ENCODE results near the gene BORCS8. TPM values are rescaled to one million over a fixed set of nuclear protein-coding genes. Genes with fewer than 3 reads are reported as not detected.
"Not testable (repeated sequence)": the region's sequence is repeated elsewhere in the genome, so short reads cannot be mapped to it uniquely, and the experiment has no call there.

Gene BORCS8
- polyA plus RNA-seq, 2 of the 4 experiments (the other 2 are of a cell fraction), result 9.1 to 10.6 TPM

DNA sequence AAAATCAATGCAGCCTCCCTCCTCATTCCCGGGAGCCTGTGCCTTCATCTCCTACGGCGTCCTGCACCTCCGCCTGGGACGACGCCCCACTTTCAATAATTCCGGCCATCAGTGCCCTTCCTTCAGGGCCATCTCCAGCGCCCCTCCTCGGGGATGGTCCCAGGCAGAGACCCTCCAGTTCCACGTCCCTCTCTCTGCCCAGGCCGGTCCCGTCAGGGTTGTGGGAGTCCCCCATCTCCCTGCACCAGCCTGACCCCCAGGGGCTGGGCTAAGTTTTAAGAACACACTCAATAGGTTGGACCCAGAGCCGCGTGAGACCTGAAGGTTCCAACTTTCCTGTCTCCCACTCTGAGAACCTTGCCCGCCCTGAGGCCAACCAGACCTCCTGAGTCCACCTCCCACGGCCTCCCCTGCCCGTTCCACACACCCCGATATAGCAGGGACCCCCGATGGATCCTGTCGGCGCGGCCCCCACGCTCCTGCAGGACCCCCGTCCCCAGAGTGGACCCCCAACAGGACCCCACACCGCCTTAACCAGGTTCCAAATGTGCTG lies 54.3 kb downstream of the BORCS8 start:
- peak overlapping the region; percentile 67 for H3K4me3 ChIP-seq
- ATAC-seq, result 0 out of 6 replicates have a peak, but pooled peaks of 1 of the 2 experiments have one; percentile 5

DNA sequence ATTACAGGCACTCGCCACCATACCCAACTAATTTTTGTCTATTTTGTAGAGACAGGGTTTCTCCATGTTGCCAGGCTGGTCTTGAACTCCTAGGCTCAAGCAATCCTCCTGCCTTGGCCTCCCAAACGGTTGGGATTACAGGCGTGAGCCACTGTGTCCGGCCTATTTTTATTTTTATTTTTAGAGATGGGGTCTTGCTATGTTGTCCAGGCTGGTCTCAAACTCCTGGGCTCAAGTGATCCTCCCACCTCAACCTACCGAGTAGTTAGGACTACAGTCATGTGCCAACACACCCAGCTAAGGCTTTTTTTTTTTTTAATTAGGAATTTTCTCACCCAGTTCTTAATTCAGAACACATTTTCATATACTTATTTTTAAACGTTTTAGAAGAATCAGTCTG lies 56.2 kb downstream of the BORCS8 start:
- H3K9me3 ChIP-seq; FAIRE-seq; H3K27ac ChIP-seq; H3K4me2 ChIP-seq; POLR2A ChIA-PET; H3K4me3 ChIP-seq; ATAC-seq; DNase-seq (ENCODE audit: low read depth in 1 of 2, low spot score in 1 of 2); H3K4me1 ChIP-seq: not testable (repeated sequence)
- CTCF ChIA-PET, result interaction anchor here (1.2 kb wide), 1 partner anchor 12 kb away, joined by 3 read pairs; no protein-coding TSS in a partner anchor
- 81% methylated on average over 6 of the region's 6 CpGs for WGBS (ENCODE audit: missing lambda C conversion rate)

More for the DNA sequence above, 54.3 kb downstream of the BORCS8 start:
- ChIA-PET CTCF (no interaction called here), POLR2A (no interaction called here)
- WGBS (ENCODE audit: missing lambda C conversion rate), result 61% methylated on average over 15 of the region's 25 CpGs
- Histone ChIP-seq H3K27ac (peak overlapping the region; percentile 87 to 96), H3K9me3 (no peaks in the 10 kb centered on the region), H3K4me1 (0 out of 3 replicates have a peak, but pooled peaks cover 7% of the 10 kb centered on the region), H3K4me2 (peak overlapping the region; percentile 93)
- TF ChIP-seq ZFP36 (IDR thresholded peaks at IDR 0.05; ENCODE audit: borderline replicate concordance, partially characterized antibody) (no peak), HDAC2 (IDR thresholded peaks at IDR 0.05) (no peak)
- FAIRE-seq, result no peak
- no peak for DNase-seq (ENCODE audit: low read depth in 1 of 2, low spot score in 1 of 2)

DNA sequence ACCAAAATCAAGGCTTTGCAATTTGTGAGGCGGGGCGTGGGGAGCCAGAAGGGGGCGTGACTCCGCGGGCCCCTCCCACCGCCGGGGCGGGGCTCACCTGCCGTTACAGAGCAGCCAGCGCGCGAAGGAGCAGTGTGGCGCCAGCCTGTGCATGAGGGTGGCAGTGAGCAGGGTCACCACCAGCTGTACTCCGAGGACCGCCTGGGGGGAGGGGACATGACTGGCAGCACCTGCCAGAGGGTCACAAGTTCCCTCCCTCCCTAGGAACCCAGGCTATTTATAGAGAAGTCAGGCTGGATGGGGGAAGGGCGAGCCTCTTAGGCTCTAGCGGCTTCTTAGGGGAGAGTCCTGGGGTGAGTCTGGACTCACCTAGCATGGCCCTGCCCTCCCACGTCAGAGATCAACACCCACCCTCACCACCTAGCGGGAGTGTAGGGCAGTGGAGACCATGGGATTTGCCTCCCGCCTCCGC lies 57.2 kb downstream of the BORCS8 start:
- POLR2A ChIA-PET, result interaction anchor here (0.6 kb wide), 1 partner anchor 66 kb away, joined by 3 read pairs; no protein-coding TSS in a partner anchor
- Histone ChIP-seq H3K4me3 (no peak overlapping the region), H3K4me1 (0 out of 3 replicates have a peak, but pooled peaks cover 7% of the 10 kb centered on the region), H3K9me3 (peaks cover 7% of the 10 kb centered on the region; the same call in 2 of the 3 replicates), H3K4me2 (no peak overlapping the region), H3K27ac (no peak overlapping the region)
- ATAC-seq, result no peak
- FAIRE-seq, result no peak
- CTCF ChIA-PET, result no interaction called here
- TF ChIP-seq, protein P1, sequence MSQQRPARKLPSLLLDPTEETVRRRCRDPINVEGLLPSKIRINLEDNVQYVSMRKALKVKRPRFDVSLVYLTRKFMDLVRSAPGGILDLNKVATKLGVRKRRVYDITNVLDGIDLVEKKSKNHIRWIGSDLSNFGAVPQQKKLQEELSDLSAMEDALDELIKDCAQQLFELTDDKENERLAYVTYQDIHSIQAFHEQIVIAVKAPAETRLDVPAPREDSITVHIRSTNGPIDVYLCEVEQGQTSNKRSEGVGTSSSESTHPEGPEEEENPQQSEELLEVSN (IDR thresholded peaks at IDR 0.05; ENCODE audit: borderline replicate concordance, low read depth), result no peak
- TF ChIP-seq CBX8 (IDR thresholded peaks at IDR 0.05) (no peak), FOXS1 (CRISPR knock-in tag; IDR thresholded peaks at IDR 0.05) (no peak), CEBPB (IDR thresholded peaks at IDR 0.05) (no peak)
- WGBS (ENCODE audit: missing lambda C conversion rate), result 76% methylated on average over 10 of the region's 21 CpGs
- no peak for DNase-seq (ENCODE audit: low read depth in 1 of 2, low spot score in 1 of 2)

DNA sequence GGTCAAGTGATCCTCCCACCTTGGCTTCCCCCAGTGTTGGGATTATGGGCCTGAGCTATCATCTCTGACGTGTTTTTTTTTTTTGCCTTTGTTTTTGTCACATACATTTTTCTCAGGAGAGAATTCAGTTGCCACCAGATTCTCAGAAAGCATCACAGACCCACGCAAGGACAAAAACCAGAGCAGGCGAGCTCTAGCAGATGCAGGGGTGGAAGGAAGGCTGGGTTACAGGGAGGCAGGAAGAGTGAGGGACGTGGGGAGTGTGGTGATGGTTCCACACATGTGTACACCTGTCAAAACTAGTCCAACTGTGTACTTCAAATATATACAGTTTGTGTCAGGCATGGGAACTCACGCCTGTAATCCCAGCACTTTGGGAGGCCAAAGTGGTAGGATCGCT lies 58.0 kb downstream of the BORCS8 start:
- ChIA-PET POLR2A (no interaction called here), CTCF (interaction anchor here (0.7 to 1.5 kb wide), 3 partner anchors 12 to 244 kb away, joined by 3 read pairs; no protein-coding TSS in a partner anchor)
- Histone ChIP-seq H3K4me2 (no peak overlapping the region), H3K9me3 (peaks cover 7% of the 10 kb centered on the region; the same call in 2 of the 3 replicates), H3K27ac (no peak overlapping the region), H3K4me3 (no peak overlapping the region), H3K4me1 (0 out of 3 replicates have a peak, but pooled peaks cover 7% of the 10 kb centered on the region)
- WGBS (ENCODE audit: missing lambda C conversion rate), result 92% methylated on average over 6 of the region's 6 CpGs
- DNase-seq (ENCODE audit: low read depth in 1 of 2, low spot score in 1 of 2), result no peak
- TF ChIP-seq, protein P2, sequence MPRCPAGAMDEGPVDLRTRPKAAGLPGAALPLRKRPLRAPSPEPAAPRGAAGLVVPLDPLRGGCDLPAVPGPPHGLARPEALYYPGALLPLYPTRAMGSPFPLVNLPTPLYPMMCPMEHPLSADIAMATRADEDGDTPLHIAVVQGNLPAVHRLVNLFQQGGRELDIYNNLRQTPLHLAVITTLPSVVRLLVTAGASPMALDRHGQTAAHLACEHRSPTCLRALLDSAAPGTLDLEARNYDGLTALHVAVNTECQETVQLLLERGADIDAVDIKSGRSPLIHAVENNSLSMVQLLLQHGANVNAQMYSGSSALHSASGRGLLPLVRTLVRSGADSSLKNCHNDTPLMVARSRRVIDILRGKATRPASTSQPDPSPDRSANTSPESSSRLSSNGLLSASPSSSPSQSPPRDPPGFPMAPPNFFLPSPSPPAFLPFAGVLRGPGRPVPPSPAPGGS (IDR thresholded peaks at IDR 0.05), result no peak
- TF ChIP-seq HOXA7 (CRISPR knock-in tag; IDR thresholded peaks at IDR 0.05), result no peak
- TF ChIP-seq, protein P3, sequence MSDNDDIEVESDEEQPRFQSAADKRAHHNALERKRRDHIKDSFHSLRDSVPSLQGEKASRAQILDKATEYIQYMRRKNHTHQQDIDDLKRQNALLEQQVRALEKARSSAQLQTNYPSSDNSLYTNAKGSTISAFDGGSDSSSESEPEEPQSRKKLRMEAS (IDR thresholded peaks at IDR 0.05), result no peak
- TF ChIP-seq HOXB5 (CRISPR knock-in tag; IDR thresholded peaks at IDR 0.05), result no peak
- TF ChIP-seq FOSB (CRISPR knock-in tag; IDR thresholded peaks at IDR 0.05), result no peak
- TF ChIP-seq EHMT2 (IDR thresholded peaks at IDR 0.05; ENCODE audit: low read depth), result no peak
- TF ChIP-seq, protein P4, sequence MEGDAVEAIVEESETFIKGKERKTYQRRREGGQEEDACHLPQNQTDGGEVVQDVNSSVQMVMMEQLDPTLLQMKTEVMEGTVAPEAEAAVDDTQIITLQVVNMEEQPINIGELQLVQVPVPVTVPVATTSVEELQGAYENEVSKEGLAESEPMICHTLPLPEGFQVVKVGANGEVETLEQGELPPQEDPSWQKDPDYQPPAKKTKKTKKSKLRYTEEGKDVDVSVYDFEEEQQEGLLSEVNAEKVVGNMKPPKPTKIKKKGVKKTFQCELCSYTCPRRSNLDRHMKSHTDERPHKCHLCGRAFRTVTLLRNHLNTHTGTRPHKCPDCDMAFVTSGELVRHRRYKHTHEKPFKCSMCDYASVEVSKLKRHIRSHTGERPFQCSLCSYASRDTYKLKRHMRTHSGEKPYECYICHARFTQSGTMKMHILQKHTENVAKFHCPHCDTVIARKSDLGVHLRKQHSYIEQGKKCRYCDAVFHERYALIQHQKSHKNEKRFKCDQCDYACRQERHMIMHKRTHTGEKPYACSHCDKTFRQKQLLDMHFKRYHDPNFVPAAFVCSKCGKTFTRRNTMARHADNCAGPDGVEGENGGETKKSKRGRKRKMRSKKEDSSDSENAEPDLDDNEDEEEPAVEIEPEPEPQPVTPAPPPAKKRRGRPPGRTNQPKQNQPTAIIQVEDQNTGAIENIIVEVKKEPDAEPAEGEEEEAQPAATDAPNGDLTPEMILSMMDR (IDR thresholded peaks at IDR 0.05), result no peak
- no peak for TF ChIP-seq FOXS1 (CRISPR knock-in tag; IDR thresholded peaks at IDR 0.05)
- TF ChIP-seq CBX2 (IDR thresholded peaks at IDR 0.05; ENCODE audit: borderline replicate concordance, low read depth), result no peak
- TF ChIP-seq KDM5A (IDR thresholded peaks at IDR 0.05), result no peak
- no peak for TF ChIP-seq NR3C1 (IDR thresholded peaks at IDR 0.05)
- no peak for TF ChIP-seq BHLHE40 (IDR thresholded peaks at IDR 0.05; ENCODE audit: low read depth, low read length)
- TF ChIP-seq, protein P5, sequence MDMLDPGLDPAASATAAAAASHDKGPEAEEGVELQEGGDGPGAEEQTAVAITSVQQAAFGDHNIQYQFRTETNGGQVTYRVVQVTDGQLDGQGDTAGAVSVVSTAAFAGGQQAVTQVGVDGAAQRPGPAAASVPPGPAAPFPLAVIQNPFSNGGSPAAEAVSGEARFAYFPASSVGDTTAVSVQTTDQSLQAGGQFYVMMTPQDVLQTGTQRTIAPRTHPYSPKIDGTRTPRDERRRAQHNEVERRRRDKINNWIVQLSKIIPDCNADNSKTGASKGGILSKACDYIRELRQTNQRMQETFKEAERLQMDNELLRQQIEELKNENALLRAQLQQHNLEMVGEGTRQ (IDR thresholded peaks at IDR 0.05), result no peak
- TF ChIP-seq JUN (IDR thresholded peaks at IDR 0.05), result no peak
- FAIRE-seq, result no peak
- ATAC-seq, result no peak

Data from A549 (cell line).